Heart left ventricle (tissue), 13 donors: Measurements from ENCODE around the gene UBTFL1.
"Not testable (repeated sequence)": the region's sequence is repeated elsewhere in the genome, so short reads cannot be mapped to it uniquely, and the experiment has no call there.

ENCODE experiments used
- POLR2A ChIP-seq, 2 donors: fragments of 450-650 bp; IDR thresholded peaks; one replicate each; pipeline ENCODE4 v1.6.1; 2017; ENCODE audit warnings: antibody characterized with exemption in 2 of 2, mild to moderate bottlenecking in 2 of 2, moderate library complexity in 2 of 2
- TF ChIP-seq, protein P1 (sequence below), 12 donors: fragments of 200-600 bp; sonication (generic) in 4 of 12; IDR thresholded peaks; one replicate each; pipeline versions ENCODE4 v1.5.0 to v1.8.0; 2018 to 2022; ENCODE audit warnings: antibody characterized with exemption in 12 of 12, mild to moderate bottlenecking in 5 of 12
- donor health status: ischemic (EF 13 %, LVEDD 7.1; RV severe dilation, severe dysfunction).
- donor health status: DM: no; HTN: yes; CAD: no.
- donor health status: DM: no; HTN: no; CAD: no.
- donor health status: ischemic (EF 25% LVEDD 6.9; RV normal size, moderate dysfunction).
- donor health status: ischemic (EF 25% LVEDD 5.7; RV mildly dilated, moderate dysfunction).
- donor health status: ischemic (EF 35%, LVEDD 5.7; RV mildly dilated, moderate dysfunction).
- donor health status: nonischemic (EF 11% LVEDD 7.7; RV severe dilation, severe dysfunction).
- donor health status: DM: yes; HTN: yes; CAD: no.
- donor health status: PGD.
- donor health status: ischemic (EF 29% LVEDD 5.4; RV normal size, mild dysfunction).
- donor health status: nonischemic (EF 23%, LVEDD 6.1; RV moderate dilation, normal function).

DNA sequence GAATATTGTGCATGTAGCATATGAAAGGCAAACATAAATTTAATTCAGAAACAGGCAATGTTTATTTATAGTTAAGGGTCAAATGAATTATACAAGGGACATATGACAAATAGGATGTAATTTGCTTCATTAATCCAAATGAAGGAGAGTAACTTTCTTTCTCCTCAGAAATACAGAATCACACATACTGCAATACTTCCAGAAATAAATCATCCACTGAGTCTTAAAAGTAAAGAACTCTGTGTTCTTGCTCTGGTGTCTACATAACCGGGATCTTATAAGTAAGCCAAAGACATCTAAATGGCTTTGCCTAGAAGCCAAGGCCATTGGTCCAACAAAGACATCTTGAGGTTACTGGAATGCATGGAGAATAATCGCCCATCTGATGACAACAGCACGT, at the start of gene UBTFL1:
- TF ChIP-seq POLR2A (IDR thresholded peaks at IDR 0.05), result not testable (repeated sequence)
- TF ChIP-seq, protein P1, sequence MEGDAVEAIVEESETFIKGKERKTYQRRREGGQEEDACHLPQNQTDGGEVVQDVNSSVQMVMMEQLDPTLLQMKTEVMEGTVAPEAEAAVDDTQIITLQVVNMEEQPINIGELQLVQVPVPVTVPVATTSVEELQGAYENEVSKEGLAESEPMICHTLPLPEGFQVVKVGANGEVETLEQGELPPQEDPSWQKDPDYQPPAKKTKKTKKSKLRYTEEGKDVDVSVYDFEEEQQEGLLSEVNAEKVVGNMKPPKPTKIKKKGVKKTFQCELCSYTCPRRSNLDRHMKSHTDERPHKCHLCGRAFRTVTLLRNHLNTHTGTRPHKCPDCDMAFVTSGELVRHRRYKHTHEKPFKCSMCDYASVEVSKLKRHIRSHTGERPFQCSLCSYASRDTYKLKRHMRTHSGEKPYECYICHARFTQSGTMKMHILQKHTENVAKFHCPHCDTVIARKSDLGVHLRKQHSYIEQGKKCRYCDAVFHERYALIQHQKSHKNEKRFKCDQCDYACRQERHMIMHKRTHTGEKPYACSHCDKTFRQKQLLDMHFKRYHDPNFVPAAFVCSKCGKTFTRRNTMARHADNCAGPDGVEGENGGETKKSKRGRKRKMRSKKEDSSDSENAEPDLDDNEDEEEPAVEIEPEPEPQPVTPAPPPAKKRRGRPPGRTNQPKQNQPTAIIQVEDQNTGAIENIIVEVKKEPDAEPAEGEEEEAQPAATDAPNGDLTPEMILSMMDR (IDR thresholded peaks at IDR 0.05), result not testable (repeated sequence)
